H1 (cell line): Measurements from ENCODE around the gene PBX3. TPM values are rescaled to one million over a fixed set of nuclear protein-coding genes. Genes with fewer than 3 reads are reported as not detected.

Source experiments
- ATF2 ChIP-seq: IDR thresholded peaks from 2 replicates; pipeline ENCODE4 v1.6.1; 2012; ENCODE audit warnings: low read length, inconsistent platforms
- BRCA1 ChIP-seq: IDR thresholded peaks from 2 replicates; pipeline ENCODE4 v1.6.1; 2012; ENCODE audit warnings: low read depth, low read length, improper control_type of control experiment
- CHD1 ChIP-seq: IDR thresholded peaks from 2 replicates; pipeline ENCODE4 v1.6.1; 2012; ENCODE audit warnings: low read depth, low read length, improper control_type of control experiment
- CHD7 ChIP-seq: fragments of 300-600 bp; sonication (generic); IDR thresholded peaks from 2 replicates; pipeline ENCODE4 v1.7.1; 2012; ENCODE audit warnings: low read length, moderate library complexity, mild to moderate bottlenecking, inconsistent platforms; ENCODE audit not compliant: insufficient replicate concordance
- GABPA ChIP-seq: IDR thresholded peaks from 2 replicates; pipeline ENCODE4 v1.6.1; 2011; ENCODE audit warnings: mild to moderate bottlenecking, low read length, moderate library complexity, borderline replicate concordance; ENCODE audit not compliant: insufficient read depth
- MAFK ChIP-seq: IDR thresholded peaks from 2 replicates; pipeline ENCODE4 v1.6.1; 2012; ENCODE audit warnings: low read depth, mild to moderate bottlenecking, improper control_type of control experiment, low read length
- PHF8 ChIP-seq: fragments of 200-600 bp; sonication (generic); conservative IDR thresholded peaks from 2 replicates; pipeline ENCODE4 v1.7.1; 2012; ENCODE audit warnings: low read depth, mild to moderate bottlenecking, inconsistent platforms, low read length, moderate library complexity
- SRF ChIP-seq: IDR thresholded peaks from 2 replicates; pipeline ENCODE4 v1.6.1; 2011; ENCODE audit warnings: mild to moderate bottlenecking, low read depth, low read length, moderate library complexity
- TEAD4 ChIP-seq: IDR thresholded peaks from 2 replicates; pipeline ENCODE4 v1.6.1; 2012; ENCODE audit warnings: low read depth, low read length, inconsistent platforms, mixed read lengths
- polyA plus RNA-seq, 7 experiments: library from polyadenylated mRNA; depleted of rRNA in 3 of 7; stranded (reverse) in 5 of 7; unstranded in 2 of 7; fragments of >200 nt in 5 of 7; fragments of 200-250 nt in 2 of 7; gene quantifications; 1 replicate in 5 of 7; 2 replicates in 1 of 7; 4 replicates in 1 of 7; pipeline versions ENCODE4 v1.2.1 to v1.2.3, GENCODE V29; 2011 to 2013; ENCODE audit warnings: missing spikeins in 2 of 7, mixed read lengths in 2 of 7
- total RNA-seq: library from RNA; stranded (reverse); fragmentation: NEBNext Ultra II Directional; extraction: Animal tissue kit (Norgen Biotek cat#: 25700); gene quantifications from 2 replicates; pipeline ENCODE4 v1.2.1, GENCODE V29; 2021

PBX3 gene
- total and polyA plus RNA-seq, 2 of the 8 experiments (the other 6 are each of a cell fraction or from before 2014, with no cell fraction given), result 22.7 to 44.3 TPM

GRCh38 chr9:125851979-125852378, 104.8 kb downstream of the PBX3 start (continued):
- TF ChIP-seq SRF, result no peak
- TF ChIP-seq MAFK, result no peak
- TF ChIP-seq PHF8, result no peak
- no peak for TF ChIP-seq TEAD4
- no peak for TF ChIP-seq CHD7
- no peak for TF ChIP-seq BRCA1
- TF ChIP-seq GABPA, result no peak
- no peak for TF ChIP-seq CHD1
- TF ChIP-seq ATF2, result no peak
